ENCODE measurements around the gene TEX48. TPM values are rescaled to one million over a fixed set of nuclear protein-coding genes. Genes with fewer than 3 reads are reported as not detected.

TEX48 gene
- polyA plus RNA-seq, 1 of the 3 experiments (the other 2 are of a cell fraction), result 0.46 TPM

- TF ChIP-seq JUND (IDR thresholded peaks at IDR 0.05), result peak; percentile 98
- peak in 1 of 2 experiments; percentile 96; a peak in 2 of 4 replicates for TF ChIP-seq EP300 (IDR thresholded peaks at IDR 0.05; ENCODE audit: borderline replicate concordance in 1 of 2, low read depth in 1 of 2, low read length in 1 of 2)
- peak; percentile 68; the same call in 1 of the 2 replicates for TF ChIP-seq YY1 (IDR thresholded peaks at IDR 0.05; ENCODE audit: low read depth)
- peak; percentile 94 for TF ChIP-seq TCF12 (IDR thresholded peaks at IDR 0.05)
- no peak for TF ChIP-seq RCOR1 (IDR thresholded peaks at IDR 0.05; ENCODE audit: low read length)
- no peak for TF ChIP-seq GABPA (IDR thresholded peaks at IDR 0.05; ENCODE audit: low read depth)
- TF ChIP-seq USF2 (IDR thresholded peaks at IDR 0.05; ENCODE audit: borderline replicate concordance, low read depth, low read length), result no peak
- peak; percentile 75 for TF ChIP-seq MAX (IDR thresholded peaks at IDR 0.05; ENCODE audit: low read depth)
- no peak for TF ChIP-seq GATA2 (CRISPR knock-in tag; IDR thresholded peaks at IDR 0.05)
- peak; percentile 77; the same call in 1 of the 2 replicates for TF ChIP-seq POLR2AphosphoS5 (IDR thresholded peaks at IDR 0.05; ENCODE audit: low read depth, low read length)
- TF ChIP-seq FOXM1 (IDR thresholded peaks at IDR 0.05; ENCODE audit: low read depth), result 0 out of 2 replicates have a peak, but pooled peaks have one; percentile 71
- TF ChIP-seq RXRA (IDR thresholded peaks at IDR 0.05; ENCODE audit: borderline replicate concordance, low read depth), result peak; percentile 76; the same call in 1 of the 2 replicates
- no peak for TF ChIP-seq ELF1 (IDR thresholded peaks at IDR 0.05)
- peak; percentile 90 for TF ChIP-seq TEAD4 (IDR thresholded peaks at IDR 0.05; ENCODE audit: borderline replicate concordance, insufficient read depth)
- peak; percentile 57; the same call in 1 of the 2 replicates for TF ChIP-seq MEF2A (IDR thresholded peaks at IDR 0.05; ENCODE audit: borderline replicate concordance, low read depth)
- peak; percentile 90 for TF ChIP-seq PBX3 (IDR thresholded peaks at IDR 0.05)
- no peak for TF ChIP-seq RFX5 (IDR thresholded peaks at IDR 0.05; ENCODE audit: low read length)
- peak; percentile 97 for TF ChIP-seq FOSL2 (IDR thresholded peaks at IDR 0.05; ENCODE audit: borderline replicate concordance, low read depth)
- no peak for TF ChIP-seq SMC3 (IDR thresholded peaks at IDR 0.05; ENCODE audit: low read depth, low read length)
- TF ChIP-seq NFIC (IDR thresholded peaks at IDR 0.05; ENCODE audit: borderline replicate concordance), result peak; percentile 99
- TF ChIP-seq RAD21 (IDR thresholded peaks at IDR 0.05; ENCODE audit: low read length), result no peak
- TF ChIP-seq ZBTB33 (IDR thresholded peaks at IDR 0.05; ENCODE audit: borderline replicate concordance, low read depth), result 0 out of 2 replicates have a peak, but pooled peaks have one; percentile 57
- TF ChIP-seq USF1 (IDR thresholded peaks at IDR 0.05; ENCODE audit: borderline replicate concordance, low read depth), result peak; percentile 37; the same call in 1 of the 2 replicates
- Histone ChIP-seq H3K9me3 (no peaks in the 10 kb centered on the region), H3K27me3 (ENCODE audit: insufficient read depth) (no peaks in the 10 kb centered on the region), H3K4me1 (ENCODE audit: control insufficient read depth in 1 of 2, insufficient read depth in 2 of 2, low read depth in 1 of 2, low read length in 1 of 2) (peaks cover 0 to 19% of the 10 kb centered on the region in 2 experiments; a peak in 3 of 4 replicates), H3K27ac (ENCODE audit: low read depth in 2 of 2, low read length in 1 of 2) (peak overlapping the region; percentile 69 to 91; a peak in 3 of 4 replicates), H3K36me3 (replicated peaks in 1 of 2; ENCODE audit: control insufficient read depth in 1 of 2, insufficient read depth in 2 of 2, low read length in 1 of 2) (no peaks in the 10 kb centered on the region), H3K9ac (peak overlapping the region; percentile 38), H3K4me2 (peak overlapping the region; percentile 59; the same call in 1 of the 2 replicates), H3K79me2 (ENCODE audit: insufficient read depth) (no peaks in the 10 kb centered on the region), H4K20me1 (ENCODE audit: insufficient read depth) (no peaks in the 10 kb centered on the region), H2AFZ (ENCODE audit: low read depth) (no peak overlapping the region), H3F3A (replicated peaks; ENCODE audit: insufficient read depth) (peaks cover 29% of the 10 kb centered on the region), H3K4me3 (ENCODE audit: low read depth in 2 of 2, low read length in 1 of 2) (no peak overlapping the region), H3K9me2 (no peaks in the 10 kb centered on the region)
- WGBS (ENCODE audit: low lambda C conversion rate), result 2% methylated on average over 3 of the region's 3 CpGs
- ChIA-PET POLR2A (no interaction called here), CTCF (interaction anchor here (1.5 to 1.6 kb wide), 2 partner anchors 272 to 337 kb away, joined by 6 to 8 read pairs; no protein-coding TSS in a partner anchor)
- DNase-seq, result no peak
Observed at GRCh38 chr9:114677418-114677817, 4.6 kb downstream of the TEX48 start.
